Effector memory CD4-positive, alpha-beta T cell (primary cell): ENCODE results near the gene UBE2N.

Experiments
- DNase-seq, 3 donors: peaks; one replicate each; pipeline ENCODE4 v3.0.0-alpha.2; 2020
- H3K27ac ChIP-seq: 2 replicates; pipeline ENCODE4 v1.7.0; 2013; ENCODE audit warnings: mild to moderate bottlenecking, low read length, moderate library complexity; ENCODE audit not compliant: insufficient read depth, poor library complexity, severe bottlenecking
- H3K27me3 ChIP-seq: replicated peaks from 2 replicates; pipeline ENCODE4 v1.7.0; 2013; ENCODE audit warnings: mild to moderate bottlenecking, low read length; ENCODE audit not compliant: insufficient read depth, control insufficient read depth, poor library complexity, severe bottlenecking
- H3K36me3 ChIP-seq: 2 replicates; pipeline ENCODE4 v1.7.0; 2013; ENCODE audit warnings: mild to moderate bottlenecking, low read length, moderate library complexity; ENCODE audit not compliant: control insufficient read depth, insufficient read depth
- H3K4me1 ChIP-seq: 2 replicates; pipeline ENCODE4 v1.7.0; 2013; ENCODE audit warnings: low read length, mild to moderate bottlenecking; ENCODE audit not compliant: control insufficient read depth, insufficient read depth, poor library complexity, severe bottlenecking
- H3K4me3 ChIP-seq: 2 replicates; pipeline ENCODE4 v1.7.0; 2013; ENCODE audit warnings: low read length, low read depth, mild to moderate bottlenecking; ENCODE audit not compliant: insufficient read depth, poor library complexity, severe bottlenecking
- H3K9me3 ChIP-seq: 2 replicates; pipeline ENCODE4 v1.7.0; 2013; ENCODE audit warnings: mild to moderate bottlenecking, low read length, moderate library complexity; ENCODE audit not compliant: control insufficient read depth

UBE2N gene

GRCh38 chr12:93358058-93358457 is 83.7 kb downstream of the UBE2N start:
- Histone ChIP-seq H3K27ac (no peak overlapping the region), H3K36me3 (no peaks in the 10 kb centered on the region), H3K4me1 (no peaks in the 10 kb centered on the region), H3K9me3 (no peaks in the 10 kb centered on the region), H3K4me3 (no peak overlapping the region), H3K27me3 (no peaks in the 10 kb centered on the region)
- DNase-seq: no peak

GRCh38 chr12:93356214-93356613 is 85.5 kb downstream of the UBE2N start:
- H3K4me3 ChIP-seq: no peak overlapping the region
- H3K27ac ChIP-seq: no peak overlapping the region
- H3K27me3 ChIP-seq: no peaks in the 10 kb centered on the region
- DNase-seq: no peak
- H3K36me3 ChIP-seq: no peaks in the 10 kb centered on the region
- H3K4me1 ChIP-seq: no peaks in the 10 kb centered on the region
- no peaks in the 10 kb centered on the region for H3K9me3 ChIP-seq
